WTC11 (cell line): ENCODE measurements around the gene ST3GAL5. TPM values are rescaled to one million over a fixed set of nuclear protein-coding genes. Genes with fewer than 3 reads are reported as not detected.

Experiments
- ATAC-seq: fragments of 200-7000 bp; cut with Tn5 transposase; 2 replicates; pipeline ENCODE4 v1.10.0; 2021; ENCODE audit warnings: mild to moderate bottlenecking, moderate library complexity
- CTCF ChIA-PET: fragments of 300-600 bp; sonication (Branson Sonifier 250); formaldehyde crosslinking; loops from one replicate; lab custom pipeline; 2021; ENCODE audit warnings: antibody characterized with exemption; lab: Charles Lee
- POLR2A ChIA-PET: fragments of 350-600 bp; sonication (Branson Sonifier 250); formaldehyde crosslinking; loops from one replicate; lab custom pipeline; 2021; ENCODE audit warnings: antibody characterized with exemption; lab: Charles Lee
- DNase-seq: peaks from one replicate; pipeline ENCODE4 v3.0.0; 2021; ENCODE audit warnings: low spot score
- H3K27ac Mint-ChIP-seq: 2 replicates; pipeline ENCODE4 v1.8.0; 2021; ENCODE audit warnings: mixed read lengths
- H3K27me3 Mint-ChIP-seq: 2 replicates; pipeline ENCODE4 v1.8.0; 2021; ENCODE audit warnings: low read depth, mild to moderate bottlenecking, moderate library complexity, mixed read lengths
- H3K36me3 Mint-ChIP-seq: 2 replicates; pipeline ENCODE4 v1.8.0; 2021; ENCODE audit warnings: mixed read lengths
- H3K4me1 Mint-ChIP-seq: 2 replicates; pipeline ENCODE4 v1.8.0; 2022; ENCODE audit warnings: mixed read lengths
- H3K4me3 Mint-ChIP-seq: 2 replicates; pipeline ENCODE4 v1.8.0; 2021; ENCODE audit warnings: mild to moderate bottlenecking, moderate library complexity, mixed read lengths
- H3K9me3 Mint-ChIP-seq: 2 replicates; pipeline ENCODE4 v1.8.0; 2021; ENCODE audit warnings: mixed read lengths
- ETV6 ChIP-seq: sonication (generic); formaldehyde crosslinking; IDR thresholded peaks from 2 replicates; pipeline ENCODE4 v1.8.1; 2022; ENCODE audit warnings: mild to moderate bottlenecking, missing genetic modification reagents
- FOXK1 ChIP-seq: sonication (generic); formaldehyde crosslinking; IDR thresholded peaks from 2 replicates; pipeline ENCODE4 v1.8.0; 2022; ENCODE audit warnings: mild to moderate bottlenecking, moderate library complexity, missing genetic modification reagents
- GABPB1 ChIP-seq: sonication (generic); formaldehyde crosslinking; IDR thresholded peaks from 2 replicates; pipeline ENCODE4 v1.8.1; 2023; ENCODE audit warnings: mild to moderate bottlenecking, missing genetic modification reagents
- GRHL2 ChIP-seq: fragments of 250-450 bp; sonication (Bioruptor Pico); IDR thresholded peaks from 2 replicates; pipeline ENCODE4 v1.8.0; 2022; ENCODE audit warnings: mild to moderate bottlenecking, moderate library complexity; ENCODE audit not compliant: insufficient replicate concordance, severe bottlenecking
- GTF2I ChIP-seq: fragments of 250-450 bp; sonication (Bioruptor Pico); conservative IDR thresholded peaks from 2 replicates; pipeline ENCODE4 v1.4.0; 2021; ENCODE audit warnings: mild to moderate bottlenecking
- IRF2 ChIP-seq: sonication (generic); formaldehyde crosslinking; IDR thresholded peaks from 2 replicates; pipeline ENCODE4 v1.8.0; 2022; ENCODE audit warnings: low read depth, missing genetic modification reagents, borderline replicate concordance
- MYBL2 ChIP-seq: sonication (generic); formaldehyde crosslinking; IDR thresholded peaks from 2 replicates; pipeline ENCODE4 v1.8.1; 2023; ENCODE audit warnings: mild to moderate bottlenecking, moderate library complexity, missing genetic modification reagents
- NFE2L1 ChIP-seq: sonication (generic); formaldehyde crosslinking; IDR thresholded peaks from 2 replicates; pipeline ENCODE4 v1.8.1; 2023; ENCODE audit warnings: missing genetic modification reagents
- NR2C2 ChIP-seq: sonication (generic); formaldehyde crosslinking; IDR thresholded peaks from 2 replicates; pipeline ENCODE4 v1.8.0; 2022; ENCODE audit warnings: mild to moderate bottlenecking, missing genetic modification reagents
- ZBTB21 ChIP-seq: sonication (generic); formaldehyde crosslinking; IDR thresholded peaks from 2 replicates; pipeline ENCODE4 v1.8.1; 2023; ENCODE audit warnings: mild to moderate bottlenecking, missing genetic modification reagents, borderline replicate concordance
- ZNF317 ChIP-seq: sonication (generic); formaldehyde crosslinking; IDR thresholded peaks from 2 replicates; pipeline ENCODE4 v1.8.1; 2023; ENCODE audit warnings: low read depth, mild to moderate bottlenecking, moderate library complexity, missing genetic modification reagents, borderline replicate concordance
- ZNF396 ChIP-seq: fragments of 250-450 bp; sonication (Bioruptor Pico); IDR thresholded peaks from 2 replicates; pipeline ENCODE4 v1.8.0; 2021; ENCODE audit warnings: mild to moderate bottlenecking, moderate library complexity, borderline replicate concordance
- total RNA-seq: library from RNA; stranded (reverse); gene quantifications from 3 replicates; pipeline ENCODE4 v1.2.3, GENCODE V29; 2021
- TF ChIP-seq, protein P1 (sequence below): sonication (generic); formaldehyde crosslinking; conservative IDR thresholded peaks from 2 replicates; pipeline ENCODE4 v1.8.1; 2023; ENCODE audit warnings: mild to moderate bottlenecking, low read depth, missing genetic modification reagents, moderate library complexity
- TF ChIP-seq, protein P2 (sequence below): fragments of 250-450 bp; sonication (Bioruptor Pico); IDR thresholded peaks from 2 replicates; pipeline ENCODE4 v1.9.0; 2021; ENCODE audit warnings: mild to moderate bottlenecking
- TF ChIP-seq, protein P3 (sequence below): sonication (generic); formaldehyde crosslinking; IDR thresholded peaks from 2 replicates; pipeline ENCODE4 v1.8.1; 2022; ENCODE audit warnings: low read depth, missing genetic modification reagents, borderline replicate concordance
- TF ChIP-seq, protein P4 (sequence below): sonication (generic); formaldehyde crosslinking; IDR thresholded peaks from 2 replicates; pipeline ENCODE4 v1.8.1; 2023; ENCODE audit warnings: mild to moderate bottlenecking, missing genetic modification reagents, borderline replicate concordance
- TF ChIP-seq, protein P5 (sequence below): sonication (generic); formaldehyde crosslinking; IDR thresholded peaks from 2 replicates; pipeline ENCODE4 v1.8.1; 2023; ENCODE audit warnings: mild to moderate bottlenecking, missing genetic modification reagents, moderate library complexity

ST3GAL5 gene
- total RNA-seq, 1 experiment from 2014 or later: 5.9 TPM

DNA sequence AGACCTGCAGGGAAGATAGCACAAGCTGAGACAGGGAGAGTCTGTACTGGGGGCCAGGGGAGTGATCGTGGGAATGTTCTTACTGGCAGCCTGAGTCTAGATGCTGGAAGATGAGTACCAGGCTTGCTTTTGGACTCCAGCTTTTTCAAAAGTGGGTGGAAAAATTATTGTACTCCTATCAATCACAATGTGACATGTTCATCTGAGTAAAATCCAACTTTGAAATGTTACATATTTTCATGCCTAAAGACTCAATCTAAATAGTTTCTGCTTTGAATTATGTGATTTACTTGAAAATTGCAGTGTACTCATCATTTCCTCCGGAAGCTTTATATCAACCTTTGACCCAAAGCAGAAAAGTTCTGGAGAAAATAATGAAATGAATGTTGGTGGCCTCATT lies 49.7 kb upstream of the ST3GAL5 start (continued):
- TF ChIP-seq, protein P1, sequence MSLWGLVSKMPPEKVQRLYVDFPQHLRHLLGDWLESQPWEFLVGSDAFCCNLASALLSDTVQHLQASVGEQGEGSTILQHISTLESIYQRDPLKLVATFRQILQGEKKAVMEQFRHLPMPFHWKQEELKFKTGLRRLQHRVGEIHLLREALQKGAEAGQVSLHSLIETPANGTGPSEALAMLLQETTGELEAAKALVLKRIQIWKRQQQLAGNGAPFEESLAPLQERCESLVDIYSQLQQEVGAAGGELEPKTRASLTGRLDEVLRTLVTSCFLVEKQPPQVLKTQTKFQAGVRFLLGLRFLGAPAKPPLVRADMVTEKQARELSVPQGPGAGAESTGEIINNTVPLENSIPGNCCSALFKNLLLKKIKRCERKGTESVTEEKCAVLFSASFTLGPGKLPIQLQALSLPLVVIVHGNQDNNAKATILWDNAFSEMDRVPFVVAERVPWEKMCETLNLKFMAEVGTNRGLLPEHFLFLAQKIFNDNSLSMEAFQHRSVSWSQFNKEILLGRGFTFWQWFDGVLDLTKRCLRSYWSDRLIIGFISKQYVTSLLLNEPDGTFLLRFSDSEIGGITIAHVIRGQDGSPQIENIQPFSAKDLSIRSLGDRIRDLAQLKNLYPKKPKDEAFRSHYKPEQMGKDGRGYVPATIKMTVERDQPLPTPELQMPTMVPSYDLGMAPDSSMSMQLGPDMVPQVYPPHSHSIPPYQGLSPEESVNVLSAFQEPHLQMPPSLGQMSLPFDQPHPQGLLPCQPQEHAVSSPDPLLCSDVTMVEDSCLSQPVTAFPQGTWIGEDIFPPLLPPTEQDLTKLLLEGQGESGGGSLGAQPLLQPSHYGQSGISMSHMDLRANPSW (CRISPR knock-in tag): no peak

DNA sequence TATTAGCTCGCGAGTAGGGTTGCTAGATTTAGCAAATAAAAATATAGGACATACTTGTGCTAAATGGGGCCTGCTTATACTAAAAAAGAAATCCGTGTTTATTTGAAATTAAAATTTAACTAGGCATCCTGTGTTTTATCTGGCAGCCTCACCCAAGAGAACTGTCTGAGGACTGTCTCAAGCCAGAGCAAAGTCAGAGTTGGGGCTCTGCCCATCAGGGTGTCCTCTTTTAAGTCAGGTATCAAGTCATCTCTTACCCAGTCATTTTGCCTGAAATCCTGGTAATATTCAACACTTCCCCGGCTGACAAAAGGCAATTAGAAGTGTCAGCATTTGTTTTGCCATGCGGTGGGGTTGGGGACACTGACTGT lies 48.3 kb upstream of the ST3GAL5 start:
- H3K4me3 Mint-ChIP-seq: no peak overlapping the region
- peaks cover 12% of the 10 kb centered on the region for H3K4me1 Mint-ChIP-seq
- no peak for TF ChIP-seq MYBL2 (CRISPR knock-in tag)
- TF ChIP-seq, protein P2, sequence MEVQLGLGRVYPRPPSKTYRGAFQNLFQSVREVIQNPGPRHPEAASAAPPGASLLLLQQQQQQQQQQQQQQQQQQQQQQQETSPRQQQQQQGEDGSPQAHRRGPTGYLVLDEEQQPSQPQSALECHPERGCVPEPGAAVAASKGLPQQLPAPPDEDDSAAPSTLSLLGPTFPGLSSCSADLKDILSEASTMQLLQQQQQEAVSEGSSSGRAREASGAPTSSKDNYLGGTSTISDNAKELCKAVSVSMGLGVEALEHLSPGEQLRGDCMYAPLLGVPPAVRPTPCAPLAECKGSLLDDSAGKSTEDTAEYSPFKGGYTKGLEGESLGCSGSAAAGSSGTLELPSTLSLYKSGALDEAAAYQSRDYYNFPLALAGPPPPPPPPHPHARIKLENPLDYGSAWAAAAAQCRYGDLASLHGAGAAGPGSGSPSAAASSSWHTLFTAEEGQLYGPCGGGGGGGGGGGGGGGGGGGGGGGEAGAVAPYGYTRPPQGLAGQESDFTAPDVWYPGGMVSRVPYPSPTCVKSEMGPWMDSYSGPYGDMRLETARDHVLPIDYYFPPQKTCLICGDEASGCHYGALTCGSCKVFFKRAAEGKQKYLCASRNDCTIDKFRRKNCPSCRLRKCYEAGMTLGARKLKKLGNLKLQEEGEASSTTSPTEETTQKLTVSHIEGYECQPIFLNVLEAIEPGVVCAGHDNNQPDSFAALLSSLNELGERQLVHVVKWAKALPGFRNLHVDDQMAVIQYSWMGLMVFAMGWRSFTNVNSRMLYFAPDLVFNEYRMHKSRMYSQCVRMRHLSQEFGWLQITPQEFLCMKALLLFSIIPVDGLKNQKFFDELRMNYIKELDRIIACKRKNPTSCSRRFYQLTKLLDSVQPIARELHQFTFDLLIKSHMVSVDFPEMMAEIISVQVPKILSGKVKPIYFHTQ (CRISPR knock-in tag): no peak
- TF ChIP-seq, protein P3, sequence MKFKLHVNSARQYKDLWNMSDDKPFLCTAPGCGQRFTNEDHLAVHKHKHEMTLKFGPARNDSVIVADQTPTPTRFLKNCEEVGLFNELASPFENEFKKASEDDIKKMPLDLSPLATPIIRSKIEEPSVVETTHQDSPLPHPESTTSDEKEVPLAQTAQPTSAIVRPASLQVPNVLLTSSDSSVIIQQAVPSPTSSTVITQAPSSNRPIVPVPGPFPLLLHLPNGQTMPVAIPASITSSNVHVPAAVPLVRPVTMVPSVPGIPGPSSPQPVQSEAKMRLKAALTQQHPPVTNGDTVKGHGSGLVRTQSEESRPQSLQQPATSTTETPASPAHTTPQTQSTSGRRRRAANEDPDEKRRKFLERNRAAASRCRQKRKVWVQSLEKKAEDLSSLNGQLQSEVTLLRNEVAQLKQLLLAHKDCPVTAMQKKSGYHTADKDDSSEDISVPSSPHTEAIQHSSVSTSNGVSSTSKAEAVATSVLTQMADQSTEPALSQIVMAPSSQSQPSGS: no peak
- no peak for TF ChIP-seq NFE2L1 (CRISPR knock-in tag)
- DNase-seq: no peak
- no peaks in the 10 kb centered on the region for H3K27me3 Mint-ChIP-seq
- ChIA-PET POLR2A (no interaction called here), CTCF (interaction anchor here (0.8 to 1.0 kb wide), 2 partner anchors 48 to 109 kb away, joined by 3 read pairs; partner anchors contain the start of gene ST3GAL5)
- ATAC-seq: no peak
- peaks cover 23% of the 10 kb centered on the region for H3K9me3 Mint-ChIP-seq
- H3K36me3 Mint-ChIP-seq: peaks cover 10% of the 10 kb centered on the region
- H3K27ac Mint-ChIP-seq: no peak overlapping the region

DNA sequence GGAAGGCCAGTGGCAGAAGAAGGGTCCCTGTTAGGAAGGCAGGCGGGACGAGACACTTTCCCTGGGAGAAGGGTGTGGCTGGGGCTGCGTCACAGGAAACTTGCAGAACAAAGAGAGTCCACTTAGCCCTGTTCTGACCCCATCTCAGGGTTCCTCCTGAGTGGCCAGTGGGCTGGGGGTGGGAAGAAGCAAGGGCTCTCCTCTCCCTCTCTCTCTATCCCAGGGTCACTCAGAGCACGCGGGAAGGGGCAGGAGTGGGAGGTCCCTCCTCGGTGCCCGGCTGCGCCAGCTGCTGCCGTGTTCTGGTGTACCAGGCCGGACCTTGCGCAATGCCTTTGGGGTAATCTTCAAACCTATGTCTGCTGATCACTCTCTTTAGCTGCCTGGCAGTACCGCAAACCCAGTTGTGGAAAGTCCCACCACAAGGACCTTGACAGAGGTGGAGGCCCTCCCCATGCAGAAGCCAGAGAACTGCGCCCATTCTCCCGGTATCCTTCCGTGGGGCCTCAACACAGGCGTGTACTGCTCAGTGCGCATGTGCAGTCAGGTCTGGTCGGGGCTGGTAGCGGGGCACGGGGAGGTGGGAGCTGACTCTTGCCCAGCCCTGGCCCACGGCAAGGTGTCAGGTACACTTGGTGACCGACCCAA lies 47.8 kb upstream of the ST3GAL5 start:
- POLR2A ChIA-PET: interaction anchor here (1.0 kb wide), 1 partner anchor 33 kb away, joined by 3 read pairs; no protein-coding TSS in a partner anchor
- H3K36me3 Mint-ChIP-seq: peaks cover 7% of the 10 kb centered on the region
- TF ChIP-seq GTF2I (CRISPR knock-in tag): no peak
- TF ChIP-seq NR2C2: no peak
- TF ChIP-seq ZNF317 (CRISPR knock-in tag): no peak
- TF ChIP-seq GRHL2 (CRISPR knock-in tag): no peak
- no peak for TF ChIP-seq IRF2 (CRISPR knock-in tag)
- TF ChIP-seq GABPB1 (CRISPR knock-in tag): no peak
- TF ChIP-seq ZBTB21 (CRISPR knock-in tag): no peak
- TF ChIP-seq, protein P4, sequence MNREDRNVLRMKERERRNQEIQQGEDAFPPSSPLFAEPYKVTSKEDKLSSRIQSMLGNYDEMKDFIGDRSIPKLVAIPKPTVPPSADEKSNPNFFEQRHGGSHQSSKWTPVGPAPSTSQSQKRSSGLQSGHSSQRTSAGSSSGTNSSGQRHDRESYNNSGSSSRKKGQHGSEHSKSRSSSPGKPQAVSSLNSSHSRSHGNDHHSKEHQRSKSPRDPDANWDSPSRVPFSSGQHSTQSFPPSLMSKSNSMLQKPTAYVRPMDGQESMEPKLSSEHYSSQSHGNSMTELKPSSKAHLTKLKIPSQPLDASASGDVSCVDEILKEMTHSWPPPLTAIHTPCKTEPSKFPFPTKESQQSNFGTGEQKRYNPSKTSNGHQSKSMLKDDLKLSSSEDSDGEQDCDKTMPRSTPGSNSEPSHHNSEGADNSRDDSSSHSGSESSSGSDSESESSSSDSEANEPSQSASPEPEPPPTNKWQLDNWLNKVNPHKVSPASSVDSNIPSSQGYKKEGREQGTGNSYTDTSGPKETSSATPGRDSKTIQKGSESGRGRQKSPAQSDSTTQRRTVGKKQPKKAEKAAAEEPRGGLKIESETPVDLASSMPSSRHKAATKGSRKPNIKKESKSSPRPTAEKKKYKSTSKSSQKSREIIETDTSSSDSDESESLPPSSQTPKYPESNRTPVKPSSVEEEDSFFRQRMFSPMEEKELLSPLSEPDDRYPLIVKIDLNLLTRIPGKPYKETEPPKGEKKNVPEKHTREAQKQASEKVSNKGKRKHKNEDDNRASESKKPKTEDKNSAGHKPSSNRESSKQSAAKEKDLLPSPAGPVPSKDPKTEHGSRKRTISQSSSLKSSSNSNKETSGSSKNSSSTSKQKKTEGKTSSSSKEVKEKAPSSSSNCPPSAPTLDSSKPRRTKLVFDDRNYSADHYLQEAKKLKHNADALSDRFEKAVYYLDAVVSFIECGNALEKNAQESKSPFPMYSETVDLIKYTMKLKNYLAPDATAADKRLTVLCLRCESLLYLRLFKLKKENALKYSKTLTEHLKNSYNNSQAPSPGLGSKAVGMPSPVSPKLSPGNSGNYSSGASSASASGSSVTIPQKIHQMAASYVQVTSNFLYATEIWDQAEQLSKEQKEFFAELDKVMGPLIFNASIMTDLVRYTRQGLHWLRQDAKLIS (CRISPR knock-in tag): no peak
- TF ChIP-seq, protein P5, sequence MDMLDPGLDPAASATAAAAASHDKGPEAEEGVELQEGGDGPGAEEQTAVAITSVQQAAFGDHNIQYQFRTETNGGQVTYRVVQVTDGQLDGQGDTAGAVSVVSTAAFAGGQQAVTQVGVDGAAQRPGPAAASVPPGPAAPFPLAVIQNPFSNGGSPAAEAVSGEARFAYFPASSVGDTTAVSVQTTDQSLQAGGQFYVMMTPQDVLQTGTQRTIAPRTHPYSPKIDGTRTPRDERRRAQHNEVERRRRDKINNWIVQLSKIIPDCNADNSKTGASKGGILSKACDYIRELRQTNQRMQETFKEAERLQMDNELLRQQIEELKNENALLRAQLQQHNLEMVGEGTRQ (CRISPR knock-in tag): no peak
- TF ChIP-seq ZNF396: no peak
- TF ChIP-seq FOXK1 (CRISPR knock-in tag): no peak
- TF ChIP-seq ETV6 (CRISPR knock-in tag): no peak

More for the DNA sequence above, 47.8 kb upstream of the ST3GAL5 start:
- H3K4me3 Mint-ChIP-seq: no peak overlapping the region
- DNase-seq: no peak
- peaks cover 18% of the 10 kb centered on the region for H3K9me3 Mint-ChIP-seq
- CTCF ChIA-PET: interaction anchor here (0.8 kb wide), 2 partner anchors 47 to 109 kb away, joined by 3 read pairs; partner anchors contain the start of gene ST3GAL5
- H3K4me1 Mint-ChIP-seq: peaks cover 12% of the 10 kb centered on the region
- no peaks in the 10 kb centered on the region for H3K27me3 Mint-ChIP-seq
- ATAC-seq: 0 out of 2 replicates have a peak, but pooled peaks have one; percentile 12
- H3K27ac Mint-ChIP-seq: no peak overlapping the region
